ENCODE measurements around the gene VPS45.
"Not testable (repeated sequence)": the region's sequence is repeated elsewhere in the genome, so short reads cannot be mapped to it uniquely, and the experiment has no call there.

The VPS45 gene, protein sequence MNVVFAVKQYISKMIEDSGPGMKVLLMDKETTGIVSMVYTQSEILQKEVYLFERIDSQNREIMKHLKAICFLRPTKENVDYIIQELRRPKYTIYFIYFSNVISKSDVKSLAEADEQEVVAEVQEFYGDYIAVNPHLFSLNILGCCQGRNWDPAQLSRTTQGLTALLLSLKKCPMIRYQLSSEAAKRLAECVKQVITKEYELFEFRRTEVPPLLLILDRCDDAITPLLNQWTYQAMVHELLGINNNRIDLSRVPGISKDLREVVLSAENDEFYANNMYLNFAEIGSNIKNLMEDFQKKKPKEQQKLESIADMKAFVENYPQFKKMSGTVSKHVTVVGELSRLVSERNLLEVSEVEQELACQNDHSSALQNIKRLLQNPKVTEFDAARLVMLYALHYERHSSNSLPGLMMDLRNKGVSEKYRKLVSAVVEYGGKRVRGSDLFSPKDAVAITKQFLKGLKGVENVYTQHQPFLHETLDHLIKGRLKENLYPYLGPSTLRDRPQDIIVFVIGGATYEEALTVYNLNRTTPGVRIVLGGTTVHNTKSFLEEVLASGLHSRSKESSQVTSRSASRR

GRCh38 chr1:150067184-150068108, at the start of gene VPS45:
VPS45 (plus strand) TSS chr1:150067776; CDS start chr1:150067858, 82 bp downstream.
- DNase-seq, result peak; percentile 99

GRCh38 chr1:150018165-150018564, 49.4 kb upstream of the VPS45 start:
- DNase-seq, result no peak

DNA sequence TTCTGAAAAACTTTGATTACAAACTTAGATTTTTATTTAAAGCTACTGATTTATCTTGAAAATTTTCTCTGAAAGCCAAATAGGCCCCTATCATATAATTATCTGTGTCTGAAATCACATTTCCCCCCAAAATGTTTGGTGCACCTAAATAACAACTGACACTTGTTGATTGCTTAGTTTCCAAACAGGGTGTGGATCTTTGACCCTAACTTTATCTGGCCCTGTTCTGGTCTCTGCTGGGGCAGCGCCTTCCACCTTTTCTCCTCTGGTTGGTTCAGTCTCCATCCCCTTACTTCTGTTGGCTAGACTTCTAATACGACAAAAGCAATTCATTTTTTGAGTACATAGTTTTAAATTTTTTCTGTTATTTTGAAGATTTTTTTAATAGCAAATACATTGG, 46.9 kb upstream of the VPS45 start:
- DNase-seq, result no peak

DNA sequence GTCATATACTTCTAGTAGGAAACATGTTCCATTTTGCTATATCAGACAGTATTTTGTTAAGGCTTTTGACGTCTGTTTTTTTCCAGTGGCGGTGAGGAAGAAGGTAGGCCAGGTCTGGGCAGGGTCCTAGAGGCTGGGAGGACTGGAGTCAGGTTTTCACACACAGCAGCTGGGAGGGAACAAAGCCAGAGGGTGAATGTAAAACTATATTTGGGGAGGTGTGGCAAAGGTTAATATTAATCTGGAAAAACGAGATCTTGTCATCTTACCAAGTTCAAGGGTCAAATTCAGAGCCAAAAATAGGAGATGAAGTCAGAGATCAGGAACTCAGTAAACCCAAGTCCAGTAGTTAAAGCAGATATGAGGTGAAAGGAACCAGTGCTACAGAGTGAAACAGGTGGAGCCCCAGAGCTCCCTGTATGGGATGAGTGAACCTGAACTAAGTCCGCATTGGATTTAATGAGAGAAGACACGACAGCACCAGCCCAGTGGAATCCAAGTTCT, 46.3 kb upstream of the VPS45 start:
- no peak for DNase-seq

DNA sequence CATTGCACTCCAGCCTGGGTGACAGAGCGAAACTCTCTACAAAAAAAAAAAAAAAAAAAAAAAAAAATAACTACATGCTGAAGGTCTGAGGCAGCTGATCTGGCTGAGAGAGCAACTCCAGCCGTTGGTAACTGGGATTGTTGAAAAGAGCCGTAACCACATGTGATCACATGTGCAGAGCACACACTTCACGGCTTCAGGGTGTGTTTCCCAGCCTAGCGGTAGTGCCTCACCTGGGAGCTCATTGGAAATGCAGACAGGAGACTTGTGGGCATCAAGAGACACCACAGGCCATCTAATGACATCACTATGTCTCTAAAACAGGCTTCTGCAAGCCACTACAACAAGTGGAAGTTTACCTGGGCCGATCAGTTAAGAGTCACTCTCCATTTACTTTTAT, 45.2 kb upstream of the VPS45 start:
- no peak for DNase-seq

- DNase-seq, result no peak
These were observed 43.4 kb upstream of the VPS45 start for GRCh38 chr1:150024156-150024555.

DNA sequence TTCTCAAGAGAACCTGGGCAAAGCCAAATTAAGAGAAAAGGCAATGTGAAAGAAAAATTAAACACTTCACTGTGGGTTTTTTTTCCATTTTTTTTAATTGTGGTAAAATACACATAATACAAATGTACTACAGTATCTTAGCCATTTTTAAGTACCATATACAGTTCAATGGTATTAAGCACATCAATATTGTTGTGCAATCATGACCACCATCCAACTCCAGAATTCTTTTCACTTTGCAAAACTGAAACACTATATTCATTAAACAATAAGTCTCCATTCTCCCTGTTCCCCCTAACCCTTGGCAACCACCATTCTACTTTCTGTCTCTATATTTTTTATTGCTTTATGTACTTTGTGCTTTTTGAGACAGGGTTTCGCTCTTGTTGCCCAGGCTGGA, 39.3 kb upstream of the VPS45 start:
- no peak for DNase-seq

- no peak for DNase-seq
These were observed 33.2 kb upstream of the VPS45 start for GRCh38 chr1:150034336-150034735.

DNA sequence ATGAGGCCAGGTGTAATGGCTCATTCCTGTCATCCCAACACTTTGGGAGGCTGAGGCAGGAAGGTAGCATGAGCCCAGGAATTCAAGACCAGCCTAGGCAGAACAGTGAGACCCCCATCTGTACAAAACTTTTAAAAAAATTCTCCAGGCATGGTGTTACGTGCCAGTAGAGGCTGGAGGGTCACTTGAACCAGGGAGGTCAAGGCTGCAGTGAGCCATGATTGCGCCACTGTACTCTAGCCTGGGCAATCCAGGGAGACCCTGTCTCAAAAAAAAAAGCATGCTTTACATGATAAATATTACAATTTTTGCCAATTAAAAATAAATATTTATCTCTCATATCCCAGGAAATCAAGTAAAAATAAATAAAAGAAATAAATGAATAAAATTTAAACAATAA, 17.6 kb upstream of the VPS45 start:
- no peak for DNase-seq

DNA sequence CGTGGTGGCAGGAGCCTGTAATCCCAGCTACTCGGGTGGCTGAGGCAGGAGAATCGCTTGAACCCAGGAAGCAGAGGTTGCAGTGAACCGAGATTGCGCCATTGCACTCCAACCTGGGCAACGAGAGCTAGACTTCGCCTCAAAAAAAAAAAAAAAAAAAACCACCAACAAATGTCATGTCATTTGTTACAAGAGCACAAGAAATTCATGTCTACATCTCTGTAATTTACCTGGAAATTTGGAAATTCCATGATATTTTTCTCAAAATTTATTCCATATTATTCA, 16.5 kb upstream of the VPS45 start:
- no peak for DNase-seq

DNA sequence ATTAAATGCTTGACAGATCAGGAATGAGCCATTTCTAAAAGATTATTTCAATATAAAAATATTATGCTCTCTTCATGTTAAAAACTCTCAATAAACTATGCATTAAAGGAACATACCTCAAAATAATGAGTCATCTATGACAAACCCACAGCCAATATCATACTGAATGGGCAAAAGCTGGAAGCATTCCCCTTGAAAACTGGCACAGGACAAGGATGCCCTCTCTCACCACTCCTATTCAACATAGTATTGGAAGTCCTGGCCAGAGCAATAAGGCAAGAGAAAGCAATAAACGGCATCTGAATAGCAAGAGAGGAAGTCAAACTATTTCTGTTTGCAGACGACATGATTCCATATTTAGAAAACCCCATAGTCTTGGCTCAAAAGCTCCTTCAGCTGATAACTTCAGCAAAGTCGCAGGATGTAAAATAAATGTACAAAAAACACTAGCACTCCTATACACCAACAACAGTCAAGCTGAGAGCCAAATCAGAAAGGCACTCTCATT, 15.6 kb upstream of the VPS45 start:
- DNase-seq, result not testable (repeated sequence)

DNA sequence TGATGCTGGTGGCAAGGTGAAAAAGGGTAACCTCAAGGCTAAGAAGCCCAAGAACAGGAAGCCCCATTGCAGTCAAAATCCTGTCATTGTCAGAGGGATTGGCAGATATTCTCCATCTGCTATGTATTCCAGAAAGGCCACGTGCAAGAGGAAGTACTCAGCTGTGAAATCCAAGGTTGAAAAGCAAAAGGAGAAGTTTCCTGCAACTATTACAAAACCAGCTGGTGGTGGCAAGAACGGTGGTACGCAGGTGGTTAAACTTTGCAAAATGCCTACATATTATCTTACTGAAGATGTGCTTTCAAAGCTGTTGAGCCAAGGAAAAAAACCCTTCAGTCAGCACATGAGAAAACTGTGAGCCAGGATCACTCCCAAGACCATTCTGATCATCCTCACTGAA, 13.7 kb upstream of the VPS45 start:
- no peak for DNase-seq

GRCh38 chr1:150055507-150055906, 12.1 kb upstream of the VPS45 start:
- not testable (repeated sequence) for DNase-seq

DNA sequence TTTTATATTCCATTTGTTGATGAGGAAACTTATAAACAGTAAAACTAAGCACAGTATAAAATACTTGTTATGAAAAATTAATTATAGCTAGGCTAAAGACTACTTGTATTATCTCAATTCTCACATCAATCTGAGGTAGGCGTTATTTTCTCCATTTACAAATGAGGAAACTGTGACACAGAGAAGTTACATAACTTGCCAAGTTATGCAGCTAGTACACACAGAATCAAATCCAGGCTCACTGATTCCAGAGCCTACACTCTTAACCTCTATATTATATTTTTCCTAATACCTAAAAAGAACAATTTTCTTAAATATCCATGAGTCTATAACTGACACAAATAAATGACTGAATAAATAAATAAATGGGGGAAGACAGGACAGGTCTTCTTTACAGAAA, 11.2 kb upstream of the VPS45 start:
- no peak for DNase-seq

GRCh38 chr1:150060260-150060659, 7.3 kb upstream of the VPS45 start:
- DNase-seq, result no peak

DNA sequence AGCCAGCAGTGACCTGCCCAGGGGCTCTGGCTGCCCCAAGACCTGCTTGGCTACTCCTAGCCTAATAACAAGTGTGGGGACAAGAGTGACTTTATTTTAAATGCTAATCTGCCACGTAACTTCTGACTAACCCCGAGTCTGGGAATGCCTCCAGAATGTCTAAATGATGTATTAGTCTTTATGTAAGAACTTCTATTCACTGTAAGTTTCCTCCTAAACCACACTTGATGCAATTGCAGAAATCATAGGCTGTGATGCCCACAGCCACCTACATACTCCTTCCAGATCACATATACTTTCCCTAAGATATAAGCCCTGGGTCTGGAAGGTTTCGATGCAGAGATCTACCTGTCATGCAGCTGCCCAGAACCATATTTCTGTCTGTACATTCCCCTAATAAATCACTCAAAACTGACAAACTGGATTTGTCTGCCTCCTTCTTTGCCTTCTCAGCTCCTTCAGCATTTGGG, 5.9 kb upstream of the VPS45 start:
- no peak for DNase-seq

- DNase-seq, result no peak
These were observed 5.5 kb upstream of the VPS45 start for GRCh38 chr1:150062113-150062512.

DNA sequence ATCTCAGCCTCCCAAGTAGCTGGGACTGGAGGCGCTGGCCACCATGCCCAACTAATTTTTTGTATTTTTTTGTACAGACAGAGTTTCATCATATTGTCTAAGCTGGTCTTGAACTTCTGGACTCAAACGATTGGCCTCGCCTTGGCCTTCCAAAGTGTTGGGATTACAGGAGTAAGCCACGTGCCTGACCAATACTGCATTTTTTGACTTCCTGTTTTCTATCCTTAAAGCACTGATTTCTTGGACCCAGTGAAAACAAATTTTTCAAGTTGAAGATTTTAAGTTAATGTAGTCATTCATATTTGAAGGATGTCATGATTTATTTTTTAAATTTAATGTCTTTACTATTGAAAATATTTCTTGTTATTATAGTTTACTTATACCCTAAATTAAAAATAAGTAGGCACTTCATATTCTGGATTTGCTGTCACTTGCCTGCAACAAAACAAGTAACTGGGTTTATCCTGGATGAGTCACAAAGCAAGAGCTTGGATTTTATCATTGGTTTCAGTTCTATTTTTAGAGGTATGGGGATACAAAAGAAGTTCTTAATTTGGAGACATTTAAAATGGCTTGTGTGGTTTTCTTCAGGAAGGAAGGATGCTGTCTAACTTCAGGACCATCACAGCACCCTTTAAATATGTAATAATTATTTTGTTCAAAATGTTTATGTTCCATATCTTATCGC, 2.2 kb upstream of the VPS45 start:
- DNase-seq, result no peak

DNA sequence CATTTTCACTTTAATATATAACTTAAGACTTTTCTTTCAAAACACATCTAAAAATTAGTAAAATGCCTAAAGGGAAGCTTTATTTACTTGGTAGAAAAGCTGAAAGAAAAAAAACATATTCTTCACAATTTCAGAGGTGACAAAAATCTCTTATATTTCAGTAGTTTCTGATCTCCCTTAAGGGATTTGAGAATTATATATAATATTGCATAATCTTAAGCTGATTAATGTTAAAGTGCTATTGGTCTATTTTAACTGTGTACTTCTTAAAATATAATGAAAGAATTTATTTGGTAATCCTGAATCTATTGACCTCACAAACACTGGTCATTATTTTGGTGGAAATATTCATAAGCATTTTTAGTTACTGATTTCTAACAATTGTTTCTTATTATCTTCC, 1.2 kb upstream of the VPS45 start:
- no peak for DNase-seq

DNA sequence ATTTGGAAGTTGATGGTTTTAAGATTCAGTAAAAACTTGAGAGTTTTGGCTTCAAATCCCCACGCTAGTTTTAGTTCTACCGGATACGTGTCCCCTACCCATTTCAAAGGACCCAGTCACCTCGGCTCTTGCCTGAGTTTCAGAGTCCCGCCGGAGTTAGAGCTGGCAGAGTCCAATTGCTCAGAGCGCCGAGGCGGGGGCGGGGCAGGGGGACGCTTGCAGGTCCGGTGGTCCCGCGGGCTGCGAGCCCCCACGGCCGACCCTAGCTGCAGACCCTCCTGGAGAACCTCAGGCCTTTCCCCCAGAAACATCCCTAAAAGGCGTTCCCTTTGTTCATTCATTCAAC, 765 bp upstream of the VPS45 start:
- peak; percentile 89 for DNase-seq

DNA sequence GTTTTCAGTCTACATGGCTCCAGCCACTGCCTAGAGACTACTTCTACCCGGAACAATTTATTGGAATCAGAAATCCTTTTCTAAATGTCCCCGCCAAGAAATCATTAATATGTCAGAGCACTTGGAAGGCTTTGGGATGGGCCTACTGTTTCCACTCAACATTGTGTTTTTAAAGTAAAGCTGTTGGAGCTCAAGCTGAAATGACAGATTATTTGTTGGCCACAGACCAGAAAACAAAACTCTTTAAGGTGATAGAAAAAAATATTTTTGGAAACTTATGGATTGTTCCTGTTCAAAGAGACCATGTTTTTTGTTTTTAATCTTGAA, 496 bp downstream of the VPS45 start:
- no peak for DNase-seq

DNA sequence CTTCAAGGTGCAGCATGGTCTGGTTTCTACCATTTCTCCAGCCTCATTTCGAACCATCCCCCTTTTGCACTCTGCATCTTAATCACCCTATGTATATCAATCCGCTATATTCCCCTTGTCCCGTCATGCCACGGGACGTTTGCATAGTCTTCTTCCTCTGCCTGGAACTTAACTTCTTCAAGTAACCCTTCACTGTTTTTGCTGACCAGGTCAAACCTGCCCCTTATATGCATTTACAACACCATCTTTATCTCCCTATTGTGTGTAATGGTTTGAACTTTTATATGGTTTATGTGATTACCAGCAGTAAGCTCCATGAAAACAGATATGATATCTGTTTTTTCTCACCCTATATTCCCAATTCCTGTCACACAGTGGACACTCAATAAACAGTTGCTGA, 2.3 kb downstream of the VPS45 start:
- no peak for DNase-seq

- DNase-seq, result peak; percentile 15
These were observed 5.4 kb downstream of the VPS45 start for GRCh38 chr1:150072959-150073358.

Measured in NCI-H345 (cell line).